ENCODE results near the gene ABCC2.
"Not testable (repeated sequence)": the region's sequence is repeated elsewhere in the genome, so short reads cannot be mapped to it uniquely, and the experiment has no call there.

Gene ABCC2

DNA sequence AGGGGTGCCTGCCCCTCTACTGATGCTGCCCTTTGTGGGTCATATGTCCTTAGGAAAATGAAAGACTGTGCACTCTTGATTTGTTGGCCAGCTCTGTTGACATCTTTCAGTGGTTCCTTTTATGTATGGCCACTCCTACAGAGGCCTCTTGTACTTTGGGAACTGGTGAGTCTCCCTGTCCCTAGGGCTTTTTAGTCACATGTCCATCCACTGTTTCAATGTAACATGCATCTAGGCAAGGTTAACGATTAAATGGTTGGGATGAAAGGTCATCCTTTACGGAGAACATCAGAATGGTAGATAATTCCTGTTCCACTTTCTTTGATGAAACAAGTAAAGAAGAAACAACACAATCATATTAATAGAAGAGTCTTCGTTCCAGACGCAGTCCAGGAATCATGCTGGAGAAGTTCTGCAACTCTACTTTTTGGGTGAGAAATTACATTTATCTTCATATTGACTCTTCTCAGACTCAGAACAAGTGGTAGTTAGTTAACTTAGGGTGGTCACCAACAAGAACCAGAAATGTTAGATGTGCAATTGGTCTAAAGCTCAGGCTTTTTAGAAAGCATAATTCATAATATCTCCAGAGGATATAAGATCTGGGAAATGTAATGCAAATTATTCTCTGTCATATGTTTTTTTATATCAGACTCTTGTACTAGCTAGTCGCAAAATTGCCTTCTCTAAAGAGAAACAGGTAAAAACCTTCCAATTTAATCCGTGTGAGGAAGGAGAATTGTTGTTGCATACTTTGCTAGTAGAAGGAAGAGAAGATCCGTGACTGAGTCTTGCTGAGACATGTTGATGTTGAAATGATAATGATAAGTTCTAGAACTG, at the start of gene ABCC2:
TSS of gene ABCC2 (plus strand) at position 194 of the 840 bp plus-strand sequence. CDS start at position 399, 205 bp downstream.
- DNase-seq (ENCODE audit: low read depth), result no peak

DNA sequence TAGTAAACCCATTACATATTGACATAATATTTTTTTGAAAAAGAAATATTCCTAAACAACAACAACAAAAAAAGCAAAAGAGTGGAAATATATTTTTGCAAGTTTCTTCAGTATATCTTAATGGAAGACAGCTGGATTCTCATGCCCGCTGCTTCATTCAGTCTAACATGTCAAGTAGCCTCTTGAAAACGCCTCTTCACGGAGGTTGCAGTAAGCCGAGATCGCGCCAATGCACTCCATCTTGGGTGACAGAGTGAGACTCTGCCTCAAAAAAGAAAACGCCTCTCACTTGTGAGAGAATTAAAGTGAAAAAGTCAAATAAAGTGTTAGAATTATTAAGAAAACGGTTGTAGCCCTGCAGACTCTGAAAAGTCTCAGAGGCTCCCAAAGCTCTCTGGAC, 49.1 kb upstream of the ABCC2 start:
- no peak for DNase-seq (ENCODE audit: low read depth)

DNA sequence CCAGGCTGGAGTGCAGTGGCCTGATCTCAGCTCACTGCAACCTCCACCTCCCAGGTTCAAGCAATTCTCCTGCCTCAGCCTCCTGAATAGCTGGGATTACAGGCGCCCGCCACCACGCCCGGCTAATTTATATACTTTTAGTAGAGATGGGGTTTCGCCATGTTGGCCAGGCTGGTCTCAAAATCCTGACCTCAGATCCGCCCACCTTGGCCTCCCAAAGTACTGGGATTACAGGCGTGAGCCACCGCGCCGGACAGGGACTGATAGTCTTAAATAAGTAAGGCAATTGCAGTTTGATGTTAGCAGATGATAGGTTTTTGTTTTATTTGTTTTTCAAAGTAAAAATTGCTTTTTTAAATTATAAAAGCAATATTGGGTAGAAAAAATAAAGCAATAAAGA, 48.3 kb upstream of the ABCC2 start:
- not testable (repeated sequence) for DNase-seq (ENCODE audit: low read depth)

DNA sequence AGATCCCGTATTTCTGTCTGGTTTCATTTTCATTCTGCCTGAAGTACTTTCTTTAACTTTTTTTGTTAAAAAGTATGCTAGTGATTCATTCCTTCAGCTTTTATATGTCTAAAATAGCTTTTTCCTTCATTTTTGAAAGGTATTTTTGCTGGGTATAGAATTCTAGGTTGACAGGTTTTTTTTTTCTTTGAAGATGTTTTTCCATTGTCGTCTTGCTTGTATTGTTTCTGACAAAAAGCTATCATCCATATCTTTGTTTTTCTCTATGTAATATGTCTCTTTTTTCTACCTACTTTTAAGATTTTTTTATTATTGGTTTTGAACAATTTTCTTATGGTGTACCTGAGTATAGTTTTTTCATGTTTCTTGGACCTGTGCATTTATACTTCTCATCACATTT, 42.2 kb upstream of the ABCC2 start:
- DNase-seq (ENCODE audit: low read depth), result no peak

DNA sequence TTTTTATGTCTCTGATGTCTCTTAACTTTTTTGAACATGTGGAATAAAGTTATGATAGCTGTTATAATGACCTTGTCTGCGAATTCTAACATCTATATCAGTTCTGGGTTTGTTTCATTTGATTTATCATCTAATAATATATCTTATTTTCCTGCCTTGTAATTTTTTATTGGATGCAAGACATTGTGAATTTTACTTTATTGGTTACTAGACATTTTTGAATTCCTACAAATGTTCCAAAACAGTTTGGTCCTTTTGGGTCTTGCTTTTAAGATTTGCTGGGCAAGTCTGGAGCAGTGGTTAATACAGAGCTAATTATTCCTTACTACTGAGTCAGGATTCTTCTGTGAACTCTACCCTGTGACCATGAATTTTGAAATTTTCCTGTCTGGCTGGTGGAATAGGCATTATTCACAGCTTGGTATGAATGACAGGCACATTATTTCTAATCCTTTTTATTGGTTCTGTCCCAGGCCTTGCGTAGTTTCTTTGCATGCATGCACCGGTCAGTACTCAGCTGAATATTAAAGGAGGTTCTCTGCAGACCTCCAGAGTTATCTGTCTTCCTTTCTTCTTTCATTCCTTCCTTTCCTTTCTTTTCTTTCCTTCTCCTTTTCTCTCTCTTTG, 41.4 kb upstream of the ABCC2 start:
- DNase-seq (ENCODE audit: low read depth), result no peak

DNA sequence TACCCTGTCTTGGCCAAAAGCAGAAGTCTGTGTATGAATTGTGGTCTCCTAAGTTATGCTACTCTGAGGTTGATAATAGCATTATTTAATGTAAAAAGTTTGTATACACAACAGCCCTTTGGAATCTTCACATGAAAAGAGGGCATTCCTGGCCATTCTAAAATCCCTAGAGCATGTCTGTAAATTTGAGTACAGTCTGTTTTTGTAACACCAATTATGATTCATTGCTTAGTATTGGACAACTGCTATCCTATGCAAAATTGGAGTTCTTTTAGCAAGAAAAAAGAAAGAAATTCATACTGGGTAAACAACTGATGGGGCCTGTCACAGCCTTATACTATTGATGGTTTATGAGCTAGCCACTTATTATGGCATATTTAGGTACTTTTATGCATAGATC, 40.2 kb upstream of the ABCC2 start:
- DNase-seq (ENCODE audit: low read depth), result no peak

DNA sequence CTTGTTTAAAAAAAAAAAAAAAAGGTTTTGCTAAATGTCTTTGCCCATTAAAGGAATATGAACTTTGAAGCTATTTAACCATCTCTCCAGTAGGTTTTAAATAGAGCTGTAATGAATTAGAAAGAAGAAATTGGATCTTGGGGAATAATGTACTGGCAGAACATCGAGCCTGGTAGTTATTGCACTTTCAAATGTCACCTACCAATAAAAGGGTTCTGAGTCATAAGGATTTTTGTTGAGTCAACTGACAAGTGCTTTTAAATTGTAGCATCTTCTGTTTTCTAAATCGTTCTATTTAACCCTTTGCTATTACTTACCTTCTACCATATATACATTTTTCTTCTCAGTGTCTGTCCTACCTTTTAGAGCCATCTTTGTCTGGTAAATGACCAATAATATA, 39.7 kb upstream of the ABCC2 start:
- DNase-seq (ENCODE audit: low read depth), result no peak

DNA sequence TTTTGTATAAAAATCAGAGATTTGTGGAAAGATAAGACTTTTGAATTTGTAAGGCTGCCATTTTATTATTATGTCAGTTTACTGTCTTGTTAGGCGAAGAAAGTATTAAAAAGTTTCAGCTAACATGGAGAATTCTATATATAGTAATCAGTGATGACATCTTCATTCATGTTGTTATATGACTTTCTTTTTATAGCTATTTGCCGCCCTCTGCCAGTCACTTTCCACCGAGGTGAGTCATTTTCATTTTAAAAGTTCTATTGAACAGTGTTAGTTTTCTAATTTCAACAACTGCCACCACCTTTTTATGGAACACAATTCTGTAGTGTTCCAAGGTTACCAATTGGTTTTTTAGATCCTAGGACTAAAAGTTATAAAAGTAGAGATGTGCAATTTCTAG, 38.6 kb upstream of the ABCC2 start:
- no peak for DNase-seq (ENCODE audit: low read depth)

DNA sequence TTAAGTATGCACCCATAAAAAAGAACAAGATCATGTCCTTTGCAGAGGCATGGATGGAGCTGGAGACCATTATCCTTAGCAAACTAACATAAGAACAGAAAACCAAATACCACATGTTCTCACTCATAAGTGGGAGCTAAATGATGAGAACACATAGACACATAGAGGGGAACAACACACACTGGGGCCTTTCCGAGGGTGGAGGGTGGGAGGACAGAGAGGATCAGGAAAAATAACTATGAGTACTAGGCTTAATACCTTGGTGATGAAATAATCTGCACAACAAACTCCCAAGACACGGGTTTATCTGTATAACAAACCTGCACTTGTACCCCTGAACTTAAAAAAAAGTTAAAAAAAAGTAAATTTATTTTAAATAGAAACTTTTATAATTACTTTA, 36.3 kb upstream of the ABCC2 start:
- DNase-seq (ENCODE audit: low read depth), result not testable (repeated sequence)

DNA sequence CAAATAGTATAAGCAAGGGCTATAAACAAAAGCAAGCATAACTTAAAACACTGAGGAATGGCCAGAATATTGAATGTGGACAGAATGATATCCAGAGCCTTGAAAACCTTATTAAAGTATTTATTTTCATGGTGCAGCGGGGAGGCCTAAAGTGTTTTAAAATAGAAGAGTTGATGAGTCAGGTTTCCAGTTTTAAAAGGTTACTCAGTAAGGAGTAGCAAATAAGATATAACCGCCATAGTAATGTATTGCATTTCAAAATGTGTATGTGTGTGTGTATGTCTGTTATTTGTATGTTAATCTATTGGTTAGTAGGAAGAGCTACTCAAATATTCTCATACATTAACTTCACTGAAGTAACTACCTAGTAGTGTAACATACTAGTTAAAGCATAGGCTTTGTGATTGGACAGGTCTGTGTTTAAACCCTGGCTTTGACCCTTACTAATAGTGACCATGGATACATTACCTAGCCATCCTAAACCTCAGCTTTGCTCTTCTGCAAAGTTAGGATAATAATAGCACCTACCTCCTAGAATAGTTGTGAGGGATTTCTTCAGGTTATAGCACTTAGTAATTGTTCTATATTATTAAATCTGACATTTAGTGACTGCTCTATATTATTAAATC, 33.5 kb upstream of the ABCC2 start:
- DNase-seq (ENCODE audit: low read depth), result no peak

DNA sequence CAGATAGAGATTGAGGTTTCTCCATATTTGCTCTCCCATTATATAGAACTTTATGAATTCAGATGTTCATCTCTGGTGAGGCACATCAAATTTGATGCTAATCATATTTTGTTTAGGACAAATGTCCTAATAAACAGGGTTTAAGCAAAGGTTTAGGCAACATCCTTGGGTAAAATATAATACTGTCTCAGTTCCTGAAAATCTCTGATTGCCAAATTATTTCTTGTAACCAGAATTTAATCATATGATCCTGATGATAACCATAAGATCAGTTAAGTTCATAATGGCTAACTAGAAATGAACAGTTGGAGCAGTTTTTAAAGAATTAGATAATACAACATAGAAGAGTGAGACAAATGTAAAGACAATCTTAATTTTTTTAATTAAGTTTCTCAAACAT, 31.8 kb upstream of the ABCC2 start:
- DNase-seq (ENCODE audit: low read depth), result no peak

DNA sequence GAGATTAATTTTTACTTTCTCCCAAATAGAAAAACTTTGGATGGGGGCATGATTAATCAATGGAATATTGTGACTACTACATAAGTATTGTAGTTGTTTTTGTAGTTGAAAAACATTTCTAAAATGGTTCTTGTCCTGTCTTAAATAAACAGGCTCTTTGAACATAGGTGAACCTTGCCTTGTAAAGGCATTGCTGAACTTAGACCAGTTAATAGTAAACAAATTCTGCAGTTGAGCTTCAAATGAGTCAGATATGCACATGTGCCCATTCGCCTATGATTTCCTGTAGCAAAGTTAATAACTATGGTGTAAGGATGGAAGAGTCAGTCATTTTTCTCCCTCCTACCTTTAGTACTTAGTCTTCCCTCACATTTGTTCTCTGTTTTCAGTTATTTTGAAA, 27.8 kb upstream of the ABCC2 start:
- no peak for DNase-seq (ENCODE audit: low read depth)

DNA sequence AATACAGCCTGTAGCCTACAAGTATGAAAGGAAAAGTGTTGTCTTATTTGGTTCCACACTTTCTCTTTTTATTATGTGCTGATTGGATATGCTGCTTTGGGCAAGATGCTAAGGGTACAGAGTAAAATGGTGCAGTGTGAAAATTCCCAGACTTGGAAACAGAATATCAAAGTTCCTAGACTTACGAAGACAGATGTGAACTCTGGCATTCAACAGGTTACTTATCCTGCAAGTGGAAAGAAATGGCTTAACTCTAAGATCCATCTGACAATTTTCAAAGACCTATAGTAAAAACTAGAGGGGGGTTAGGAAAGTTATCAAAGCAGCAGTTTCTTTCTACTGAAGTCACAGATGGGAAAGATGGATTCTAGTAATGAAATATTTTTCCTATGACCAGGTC, 26.3 kb upstream of the ABCC2 start:
- DNase-seq (ENCODE audit: low read depth), result no peak

DNA sequence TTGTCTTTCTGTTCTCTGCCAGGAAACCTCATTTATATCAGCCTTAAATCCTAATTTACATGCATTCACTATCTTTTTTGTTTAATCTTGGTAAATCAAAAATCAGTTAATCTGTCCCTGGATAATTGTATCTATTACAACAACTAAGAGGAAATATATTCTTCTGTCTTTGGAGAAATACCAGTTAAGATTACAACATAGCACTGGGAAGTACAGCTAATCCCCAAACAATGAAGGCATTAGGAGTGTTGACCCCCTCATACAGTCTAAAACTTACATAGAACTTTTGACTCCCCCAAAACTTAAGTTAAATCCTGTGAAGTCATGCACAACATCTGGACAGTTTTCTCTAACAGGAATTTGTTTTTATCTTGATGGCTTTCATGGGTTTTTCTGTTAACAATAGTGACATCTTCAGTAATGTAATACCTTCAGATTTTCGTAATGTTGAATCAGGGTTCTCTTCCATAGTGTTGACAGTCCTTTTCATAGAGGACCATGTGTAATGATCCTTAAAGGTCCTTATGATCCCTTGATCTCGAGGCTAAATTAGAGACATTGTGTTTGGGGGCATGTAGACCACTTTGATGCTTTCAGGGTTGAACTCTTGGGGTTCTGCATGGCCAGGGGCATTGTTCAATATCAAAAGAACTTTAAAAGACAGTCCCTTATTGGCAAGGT, 24.1 kb upstream of the ABCC2 start:
- DNase-seq (ENCODE audit: low read depth), result no peak

DNA sequence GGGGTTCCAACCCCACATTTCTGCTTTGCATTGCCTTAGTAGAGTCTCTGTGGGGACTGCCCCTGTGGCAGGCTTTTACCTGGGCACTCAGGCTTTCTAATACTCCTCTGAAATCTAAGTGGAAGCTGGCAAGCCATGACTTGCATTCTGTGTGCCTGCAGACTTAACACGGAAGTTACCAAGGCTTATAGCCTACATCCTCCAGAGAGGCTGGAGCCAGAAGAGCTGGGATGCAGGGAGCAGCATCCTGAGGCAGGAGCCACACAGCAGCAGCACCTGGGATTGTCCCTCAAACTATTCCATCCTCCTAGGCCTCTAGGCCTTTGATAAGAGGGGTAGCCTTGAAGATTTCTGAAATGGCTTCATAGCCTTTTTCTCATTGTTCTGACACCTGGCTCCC, 22.1 kb upstream of the ABCC2 start:
- DNase-seq (ENCODE audit: low read depth), result no peak

DNA sequence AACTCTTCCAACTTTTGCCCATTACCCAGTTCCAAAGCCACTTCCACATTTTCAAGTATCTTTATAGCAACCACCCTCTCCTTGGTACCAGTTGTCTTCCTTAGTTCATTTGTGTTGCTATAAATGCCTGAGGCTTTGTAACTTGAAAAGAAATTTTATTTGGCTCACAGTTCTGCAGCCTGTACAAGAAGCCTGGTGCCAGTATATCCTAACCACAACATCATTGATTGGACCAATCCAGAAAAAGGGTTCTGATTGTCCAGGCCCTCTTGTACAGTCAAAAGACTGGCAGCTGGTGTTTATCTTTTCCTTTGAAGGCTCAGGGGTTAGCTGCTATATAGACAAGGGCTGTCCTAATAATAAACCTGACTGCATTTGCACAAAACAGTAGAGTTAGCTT, 21.1 kb upstream of the ABCC2 start:
- no peak for DNase-seq (ENCODE audit: low read depth)

DNA sequence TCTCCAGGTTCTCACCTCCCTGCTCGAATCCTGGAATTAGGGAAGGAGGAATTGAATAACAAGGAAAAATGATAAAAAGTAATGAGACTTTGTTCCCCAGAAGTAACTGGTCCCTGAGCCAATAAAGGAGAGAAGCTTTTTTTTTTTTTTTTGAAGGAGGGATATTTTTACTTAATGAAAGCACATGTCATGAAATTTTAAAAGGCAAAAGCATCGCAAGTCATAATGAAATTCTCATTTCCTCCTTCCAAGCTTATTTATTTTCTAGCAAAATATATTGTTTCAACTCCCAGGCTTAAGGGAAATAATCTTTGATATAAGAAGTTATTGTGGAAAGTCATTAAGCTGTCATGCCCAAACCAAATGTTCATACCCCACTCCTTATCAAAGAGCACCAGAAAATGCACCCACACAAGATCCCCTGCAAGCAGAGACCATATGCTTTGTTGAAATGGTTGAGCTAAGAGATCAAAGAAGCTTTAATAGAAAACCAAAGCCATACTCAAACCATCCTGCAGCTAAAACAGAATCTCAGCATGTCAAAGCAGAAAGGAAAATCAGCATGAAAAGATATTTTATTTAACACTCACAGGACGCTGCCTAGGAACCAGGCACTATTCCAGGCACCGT, 16.7 kb upstream of the ABCC2 start:
- no peak for DNase-seq (ENCODE audit: low read depth)

DNA sequence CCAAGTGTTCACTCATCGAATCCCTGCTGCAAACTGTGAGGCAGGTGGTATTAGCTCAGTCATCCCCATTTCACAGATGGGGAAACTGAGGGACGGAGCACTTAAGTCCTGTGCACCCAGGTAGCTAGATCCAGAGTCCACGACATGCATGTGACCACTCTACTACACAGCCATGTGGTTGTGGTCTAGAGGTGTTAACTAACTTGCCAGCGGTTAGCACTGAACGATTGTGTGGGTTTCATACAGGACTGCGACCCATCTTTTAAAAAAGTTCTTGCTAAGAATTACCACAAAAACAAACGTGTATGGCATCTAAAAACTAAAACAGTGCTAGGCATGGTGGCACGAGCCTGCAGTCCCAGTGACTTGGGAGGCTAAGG, 16.1 kb upstream of the ABCC2 start:
- no peak for DNase-seq (ENCODE audit: low read depth)

DNA sequence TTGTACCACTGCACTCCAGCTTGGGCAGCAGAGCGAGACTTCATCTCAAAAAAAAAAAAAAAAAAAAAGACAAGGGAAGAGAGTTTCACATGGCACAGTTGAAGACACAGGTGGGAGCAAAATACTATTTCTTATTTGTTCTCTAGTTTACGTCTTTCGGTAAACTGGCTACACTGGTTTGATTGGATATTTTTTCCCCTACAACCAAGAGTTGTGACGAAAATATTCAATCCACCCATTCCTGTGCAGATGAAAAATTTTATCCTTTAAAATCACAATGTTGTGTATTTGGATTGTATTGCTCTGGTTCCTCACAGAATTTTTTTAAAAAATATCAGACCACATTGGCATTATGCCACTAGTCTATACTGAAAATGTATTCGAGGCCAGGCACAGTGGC, 14.5 kb upstream of the ABCC2 start:
- no peak for DNase-seq (ENCODE audit: low read depth)

DNA sequence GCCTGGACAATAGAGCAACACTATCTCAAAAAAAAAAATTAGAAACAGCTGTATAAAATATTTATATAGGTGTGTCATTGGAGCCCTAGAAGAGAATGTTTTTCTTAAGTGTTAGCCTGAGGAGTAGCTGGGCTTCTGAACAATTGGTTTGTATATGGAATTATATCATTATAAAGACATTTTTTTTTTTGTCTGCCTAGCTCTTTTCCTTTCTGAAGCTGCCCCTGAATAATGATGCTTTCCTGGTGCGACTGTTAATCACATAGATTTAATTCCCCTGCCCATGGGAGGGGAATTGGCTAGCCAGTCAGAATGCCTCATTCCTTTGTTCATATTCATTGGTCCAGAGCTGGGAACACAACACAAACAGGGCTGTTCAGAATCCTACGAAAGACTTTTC, 13.9 kb upstream of the ABCC2 start:
- DNase-seq (ENCODE audit: low read depth), result no peak

DNA sequence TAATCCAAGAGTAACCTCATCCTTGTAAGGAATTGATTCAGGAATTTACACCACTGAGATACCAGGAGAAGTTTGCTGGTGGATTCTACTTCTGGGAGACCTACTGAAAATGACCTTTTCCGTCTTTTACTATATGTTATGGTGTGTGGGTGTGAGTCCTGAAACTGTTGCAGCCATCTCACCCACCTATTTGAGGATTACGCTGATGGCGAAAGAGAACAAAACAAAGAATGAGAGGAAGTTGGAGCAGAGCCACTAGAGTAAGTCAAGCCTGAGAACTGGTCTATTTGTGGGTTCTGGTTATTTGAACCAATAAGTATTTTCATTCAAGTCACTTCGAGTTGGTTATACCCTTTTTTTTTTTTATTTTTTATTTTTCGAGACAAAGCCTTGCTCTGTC, 12.7 kb upstream of the ABCC2 start:
- no peak for DNase-seq (ENCODE audit: low read depth)

DNA sequence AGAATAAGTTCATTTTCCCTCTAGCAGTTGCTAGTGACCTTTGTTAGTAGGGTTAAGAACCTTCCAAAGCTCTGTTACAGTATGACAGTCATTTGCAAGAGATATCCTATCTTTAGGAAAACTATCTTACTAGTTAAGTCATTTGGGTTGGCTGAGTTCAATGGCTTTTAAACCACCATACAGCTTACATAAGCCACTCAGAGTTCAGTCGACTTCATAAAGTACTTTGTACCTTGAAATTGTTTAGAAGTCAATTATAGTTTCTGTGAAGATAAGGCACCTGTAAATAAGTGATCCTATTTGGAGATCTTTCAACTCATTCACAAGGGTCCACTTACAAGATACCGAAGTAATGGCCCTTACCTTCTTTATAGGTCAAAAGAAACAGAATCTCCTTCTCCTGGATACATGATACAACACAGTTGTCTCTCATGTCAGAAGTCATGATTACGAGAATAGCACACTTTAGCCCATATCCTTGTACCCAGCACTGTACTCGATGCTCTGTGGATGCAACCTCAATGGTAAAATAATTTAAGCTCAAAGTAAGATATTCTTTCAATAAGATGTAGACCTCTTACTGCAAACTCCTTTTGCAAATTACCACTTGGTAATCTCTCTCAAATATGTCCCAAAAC, 11.9 kb upstream of the ABCC2 start:
- DNase-seq (ENCODE audit: low read depth), result no peak
